HG03378 (cell line): ENCODE results near the gene PLLP.
A peak's percentile ranks its signal among the peaks of the same experiment; 100 is the strongest.
"Not testable (repeated sequence)": the region's sequence is repeated elsewhere in the genome, so short reads cannot be mapped to it uniquely, and the experiment has no call there.

Experiments used
- ATAC-seq: cut with Tn5 transposase; IDR thresholded peaks from one replicate; pipeline ENCODE4 v1.9.1; 2021; ENCODE audit warnings: mild to moderate bottlenecking, moderate library complexity; ENCODE audit not compliant: unreplicated experiment

Gene PLLP

GRCh38 chr16:57273826-57274225 is 10.6 kb downstream of the PLLP start:
- ATAC-seq = no peak

- no peak for ATAC-seq
Measured at GRCh38 chr16:57273359-57273758, 11.1 kb downstream of the PLLP start.

- ATAC-seq = no peak
Measured at GRCh38 chr16:57271867-57272495, 12.5 kb downstream of the PLLP start.

GRCh38 chr16:57271063-57271345 is 13.5 kb downstream of the PLLP start:
- no peak for ATAC-seq

- no peak for ATAC-seq
Measured at GRCh38 chr16:57270221-57271062, 14.0 kb downstream of the PLLP start.

- ATAC-seq = no peak
Measured at GRCh38 chr16:57268804-57269800, 15.4 kb downstream of the PLLP start.

GRCh38 chr16:57267343-57267742 is 17.1 kb downstream of the PLLP start:
- ATAC-seq = not testable (repeated sequence)

GRCh38 chr16:57266531-57267260 is 17.8 kb downstream of the PLLP start:
- ATAC-seq = no peak

- no peak for ATAC-seq
Measured at GRCh38 chr16:57265850-57266530, 18.5 kb downstream of the PLLP start.

GRCh38 chr16:57264950-57265371 is 19.5 kb downstream of the PLLP start:
- ATAC-seq = no peak

- ATAC-seq = no peak
Measured at GRCh38 chr16:57264381-57264780, 20.1 kb downstream of the PLLP start.

GRCh38 chr16:57263541-57264351 is 20.7 kb downstream of the PLLP start:
- no peak for ATAC-seq

GRCh38 chr16:57262841-57263540 is 21.5 kb downstream of the PLLP start:
- no peak for ATAC-seq

- ATAC-seq = no peak
Measured at GRCh38 chr16:57261806-57262205, 22.7 kb downstream of the PLLP start.

GRCh38 chr16:57260294-57260929 is 24.1 kb downstream of the PLLP start:
- ATAC-seq = peak; percentile 50

GRCh38 chr16:57258910-57259475 is 25.5 kb downstream of the PLLP start:
- ATAC-seq = no peak

- no peak for ATAC-seq
Measured at GRCh38 chr16:57258226-57258909, 26.1 kb downstream of the PLLP start.
